HS-27A (cell line): ENCODE results near the gene KIF16B.

Experiments
- DNase-seq: peaks from one replicate; pipeline ENCODE4 v3.0.0-alpha.2; 2012; ENCODE audit warnings: low read depth, missing footprints

The KIF16B gene

GRCh38 chr20:16555754-16556153, 17.5 kb downstream of the KIF16B start:
- no peak for DNase-seq

GRCh38 chr20:16554766-16555543, 18.3 kb downstream of the KIF16B start:
- no peak for DNase-seq

- no peak for DNase-seq
Measured at GRCh38 chr20:16553684-16554083, 19.6 kb downstream of the KIF16B start.

DNA sequence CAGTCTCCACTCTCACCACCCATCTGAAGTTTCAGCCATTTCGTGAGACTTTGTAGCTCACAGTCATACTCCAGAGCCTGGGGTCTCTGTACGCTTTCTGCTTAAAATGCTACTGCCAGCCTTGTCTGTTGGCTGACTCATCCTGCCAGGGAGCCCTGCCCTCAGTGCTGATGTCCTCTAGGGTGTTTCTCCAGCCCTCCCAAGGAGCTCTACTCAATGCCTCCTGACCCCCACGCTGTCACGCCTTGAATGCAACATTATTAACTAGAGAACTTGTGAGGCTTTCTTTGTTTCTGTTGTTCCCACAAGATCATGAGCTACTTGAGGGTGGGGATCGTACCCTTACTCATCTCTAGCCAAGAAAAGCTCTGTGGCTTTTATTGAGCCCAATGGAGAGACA, 20.1 kb downstream of the KIF16B start:
- no peak for DNase-seq

- no peak for DNase-seq
Measured at GRCh38 chr20:16552015-16552414, 21.2 kb downstream of the KIF16B start.

- no peak for DNase-seq
Measured at GRCh38 chr20:16551607-16552006, 21.6 kb downstream of the KIF16B start.

DNA sequence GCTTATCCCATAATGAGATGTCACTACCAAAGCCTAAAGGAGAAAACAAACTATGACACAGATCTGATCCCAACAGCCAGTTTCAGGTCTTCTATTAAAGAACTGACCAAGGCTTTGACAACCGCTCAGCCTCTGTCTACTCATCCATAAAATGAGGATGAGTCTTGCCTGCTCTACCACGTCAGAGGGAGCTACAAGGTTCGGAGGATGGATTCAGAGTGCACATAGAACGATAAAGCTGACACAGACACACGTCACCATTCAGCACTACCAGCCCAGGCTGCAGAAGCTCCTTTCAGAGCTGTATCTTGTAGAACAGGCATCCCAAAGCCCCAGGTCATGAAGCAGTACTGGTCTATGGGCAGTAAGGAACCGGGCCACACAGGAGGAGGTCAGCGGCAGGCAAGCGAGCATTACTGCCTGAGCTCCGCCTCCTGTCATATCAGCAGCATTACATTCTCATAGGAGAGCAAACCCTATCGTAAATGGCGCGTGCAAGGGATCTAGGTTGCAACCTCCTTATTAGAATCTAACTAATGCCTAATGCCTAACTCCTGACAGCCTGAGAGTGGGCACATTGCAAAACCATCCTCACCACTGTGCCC, 25.1 kb downstream of the KIF16B start:
- no peak for DNase-seq

DNA sequence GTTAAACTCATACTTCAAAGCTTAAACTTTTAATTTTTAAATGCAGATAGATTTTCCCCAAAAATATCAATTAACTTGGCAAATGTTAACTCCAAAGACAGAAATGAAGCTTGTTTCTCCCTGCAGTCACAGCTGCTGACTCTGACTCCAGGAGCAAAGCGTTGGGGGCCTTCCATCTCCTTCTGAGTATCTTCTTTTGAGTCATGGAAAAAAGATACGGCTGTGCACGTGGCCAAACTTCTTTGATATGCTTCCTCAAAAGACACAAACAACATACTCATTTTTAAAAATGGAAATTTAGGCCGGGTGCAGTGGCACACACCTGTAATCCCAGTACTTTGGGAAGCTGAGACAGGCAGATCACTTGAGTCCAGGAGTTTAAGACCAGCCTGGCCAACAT, 28.3 kb downstream of the KIF16B start:
- DNase-seq = no peak

GRCh38 chr20:16542477-16542876, 30.8 kb downstream of the KIF16B start:
- DNase-seq = no peak

GRCh38 chr20:16541878-16542277, 31.4 kb downstream of the KIF16B start:
- no peak for DNase-seq

GRCh38 chr20:16541226-16541625, 32.0 kb downstream of the KIF16B start:
- no peak for DNase-seq

DNA sequence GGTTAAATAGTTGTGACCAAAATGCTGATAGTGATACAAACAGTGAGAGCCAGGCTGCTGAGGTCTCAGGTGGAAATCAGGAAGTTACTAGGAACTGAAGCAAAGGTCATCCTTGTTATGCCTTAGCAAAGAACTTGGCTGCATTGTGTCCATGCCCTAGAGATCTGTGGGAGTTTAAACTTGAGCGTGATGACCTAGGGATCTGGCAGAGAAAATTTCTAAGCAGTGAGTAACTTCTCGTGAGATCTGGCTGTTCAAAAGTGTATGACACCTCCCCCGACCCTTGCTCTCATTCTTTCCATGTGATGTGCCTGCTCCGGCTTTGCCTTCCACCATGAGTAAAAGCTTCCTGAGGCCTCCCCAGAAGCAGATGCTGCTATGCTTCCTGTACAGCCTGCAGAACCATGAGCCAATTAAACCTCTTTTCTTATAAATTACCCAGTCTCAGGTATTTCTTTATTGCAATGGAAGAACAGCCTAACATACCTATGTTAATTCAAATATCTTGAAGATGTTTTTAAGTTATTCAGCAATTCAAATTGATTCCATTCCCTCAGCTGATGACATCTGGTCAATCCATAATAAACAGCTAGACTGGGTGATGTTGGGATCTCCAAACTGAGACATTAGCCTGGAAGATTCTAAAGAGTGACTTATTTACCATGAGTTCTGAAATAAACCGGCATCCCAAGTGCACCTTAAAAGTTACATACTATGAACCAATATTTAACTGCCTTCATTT, 33.8 kb downstream of the KIF16B start:
- no peak for DNase-seq

GRCh38 chr20:16538779-16539178, 34.5 kb downstream of the KIF16B start:
- DNase-seq = no peak

DNA sequence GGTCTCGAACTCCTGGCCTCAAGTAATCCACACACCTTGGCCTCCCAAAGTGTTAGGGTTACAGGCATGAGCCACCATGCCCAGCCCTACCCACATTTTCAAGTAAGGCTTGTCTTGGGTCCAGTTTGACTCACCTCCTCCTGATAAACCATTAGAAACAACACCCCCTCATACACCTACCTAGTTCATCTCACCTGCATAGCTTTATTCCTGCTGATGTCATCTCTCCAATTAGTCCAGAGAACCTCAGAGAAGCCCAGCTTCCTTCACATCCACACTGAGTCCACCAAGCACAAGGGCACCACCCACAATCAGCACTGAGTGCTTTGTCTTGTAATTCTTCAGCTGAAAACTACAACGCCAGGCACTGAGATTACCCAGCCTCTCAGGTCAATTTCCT, 35.3 kb downstream of the KIF16B start:
- DNase-seq = no peak

GRCh38 chr20:16537025-16537665, 36.1 kb downstream of the KIF16B start:
- DNase-seq = no peak

DNA sequence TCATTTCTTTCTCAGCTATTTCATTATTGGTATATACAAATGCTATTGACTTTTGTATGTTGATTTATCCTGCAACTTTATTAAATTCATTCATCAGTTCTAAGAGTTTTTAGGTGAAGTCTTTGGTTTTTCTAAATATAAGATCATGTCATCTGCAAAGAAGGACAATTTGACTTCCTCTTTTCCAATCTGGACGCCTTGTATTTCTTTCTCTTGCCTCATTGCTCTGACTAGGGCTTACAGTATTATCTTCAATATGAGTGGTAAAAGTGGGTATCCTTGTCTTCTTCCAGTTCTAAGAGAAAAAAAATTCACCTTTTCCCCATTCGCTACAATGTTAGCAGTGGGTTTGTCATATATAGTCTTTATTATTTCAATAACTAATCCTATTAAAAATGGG, 38.0 kb downstream of the KIF16B start:
- DNase-seq = no peak

DNA sequence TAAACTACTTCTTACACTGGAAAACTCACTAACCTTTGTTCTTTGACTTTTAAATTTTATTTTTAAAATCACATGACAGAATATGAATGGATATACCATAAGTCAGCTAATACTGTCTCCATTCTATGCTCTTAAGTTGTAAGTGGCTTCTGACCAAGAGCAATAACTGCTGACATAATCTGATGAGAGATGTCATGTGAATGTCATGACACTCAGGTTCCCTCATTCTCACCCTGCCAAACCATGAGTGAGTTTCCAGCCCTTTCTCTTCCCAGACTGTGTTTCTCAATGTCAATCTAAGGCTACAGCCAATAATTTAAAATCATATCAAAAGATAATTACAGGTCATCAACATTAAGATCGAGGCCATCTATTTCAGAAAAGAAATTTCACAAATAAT, 39.7 kb downstream of the KIF16B start:
- DNase-seq = no peak

- no peak for DNase-seq
Measured at GRCh38 chr20:16531485-16531884, 41.8 kb downstream of the KIF16B start.

GRCh38 chr20:16530201-16530681, 43.0 kb downstream of the KIF16B start:
- DNase-seq = no peak

GRCh38 chr20:16528078-16528477, 45.2 kb downstream of the KIF16B start:
- peak; percentile 81 for DNase-seq

GRCh38 chr20:16527438-16527837, 45.8 kb downstream of the KIF16B start:
- no peak for DNase-seq
